PC-3 (cell line): Measurements from ENCODE around the gene MORN3. TPM values are rescaled to one million over a fixed set of nuclear protein-coding genes. Genes with fewer than 3 reads are reported as not detected.

ENCODE experiments used
- ATAC-seq: fragments of 200-7000 bp; cut with Tn5 transposase; 2 replicates; pipeline ENCODE4 v1.9.1; 2020; ENCODE audit warnings: mild to moderate bottlenecking, moderate library complexity
- BruUV-seq: library from RNA; stranded (reverse); fragments of 400-500 nt; replicated peaks from 2 replicates; lab custom pipeline; 2021; lab: Mats Ljungman, UMichigan
- CTCF ChIA-PET: fragments of 300-600 bp; sonication (Branson Sonifier 250); formaldehyde crosslinking; loops from one replicate; lab custom pipeline; 2022; ENCODE audit warnings: antibody characterized with exemption; lab: Charles Lee
- POLR2A ChIA-PET: fragments of 300-600 bp; sonication (Branson Sonifier 250); formaldehyde crosslinking; loops from one replicate; lab custom pipeline; 2022; ENCODE audit warnings: antibody characterized with exemption; ENCODE audit not compliant: unreplicated experiment; lab: Charles Lee
- DNase-seq: peaks from one replicate; pipeline ENCODE4 v3.0.0-alpha.2; 2015
- H2AFZ ChIP-seq: fragments of 300-600 bp; sonication (generic); 2 replicates; pipeline ENCODE4 v1.6.0; 2016; ENCODE audit warnings: antibody characterized with exemption, low read length
- H3F3A ChIP-seq: fragments of 300-600 bp; sonication (generic); one replicate; pipeline ENCODE4 v1.6.0; 2017; ENCODE audit warnings: antibody characterized with exemption, low read length, control low read depth, mild to moderate bottlenecking; ENCODE audit not compliant: unreplicated experiment
- H3K27ac ChIP-seq: fragments of 300-600 bp; sonication (generic); 2 replicates; pipeline ENCODE4 v1.5.1; 2016; ENCODE audit warnings: mild to moderate bottlenecking, low read length
- H3K27me3 ChIP-seq: fragments of 300-600 bp; sonication (generic); 2 replicates; pipeline ENCODE4 v1.6.1; 2016; ENCODE audit warnings: low read length, mixed read lengths
- H3K36me3 ChIP-seq: fragments of 300-600 bp; sonication (generic); 2 replicates; pipeline ENCODE4 v1.6.1; 2016; ENCODE audit warnings: low read depth, mixed run types, low read length, mixed read lengths
- H3K4me1 ChIP-seq: fragments of 300-600 bp; sonication (generic); 2 replicates; pipeline ENCODE4 v1.5.1; 2016; ENCODE audit warnings: low read length; ENCODE audit not compliant: insufficient read depth
- H3K4me2 ChIP-seq: fragments of 300-600 bp; sonication (generic); 2 replicates; pipeline ENCODE4 v1.6.0; 2016; ENCODE audit warnings: low read length
- H3K4me3 ChIP-seq: fragments of 300-600 bp; sonication (generic); 2 replicates; pipeline ENCODE4 v1.5.1; 2016; ENCODE audit warnings: mild to moderate bottlenecking, low read length, mixed read lengths
- H3K79me2 ChIP-seq: fragments of 300-600 bp; sonication (generic); 2 replicates; pipeline ENCODE4 v1.6.1; 2017; ENCODE audit warnings: low read length, mixed read lengths
- H3K9ac ChIP-seq: fragments of 300-600 bp; sonication (generic); 2 replicates; pipeline ENCODE4 v1.6.0; 2016; ENCODE audit warnings: mild to moderate bottlenecking, low read length
- H3K9me2 ChIP-seq: fragments of 300-600 bp; sonication (generic); replicated peaks from 2 replicates; pipeline ENCODE4 v1.6.1; 2016; ENCODE audit warnings: mixed run types, low read length, mixed read lengths
- H3K9me3 ChIP-seq: fragments of 300-600 bp; sonication (generic); 2 replicates; pipeline ENCODE4 v1.6.1; 2016; ENCODE audit warnings: low read length, mixed read lengths
- H4K20me1 ChIP-seq: fragments of 300-600 bp; sonication (generic); 2 replicates; pipeline ENCODE4 v1.6.1; 2016; ENCODE audit warnings: low read length, mixed read lengths
- CTCF ChIP-seq: fragments of 300-600 bp; sonication (generic); conservative IDR thresholded peaks from 2 replicates; pipeline ENCODE4 v1.5.1; 2017; ENCODE audit warnings: antibody characterized with exemption, low read depth, mild to moderate bottlenecking, low read length
- EZH2 ChIP-seq: fragments of 300-600 bp; sonication (generic); IDR thresholded peaks from one replicate; pipeline ENCODE4 v1.6.1; 2017; ENCODE audit warnings: antibody characterized with exemption, mild to moderate bottlenecking, low read length; ENCODE audit not compliant: unreplicated experiment
- EZH2phosphoT487 ChIP-seq: fragments of 300-600 bp; sonication (generic); IDR thresholded peaks from 2 replicates; pipeline ENCODE4 v1.6.1; 2018; ENCODE audit warnings: mild to moderate bottlenecking, antibody characterized with exemption, low read length, borderline replicate concordance
- intact Hi-C: fragments of 100-400 bp; cut with micrococcal nuclease; formaldehyde crosslinking; loops from 2 replicates; pipeline ENCODE4 v1.9.0; 2023
- total RNA-seq: library from RNA; depleted of rRNA; stranded (reverse); fragments of >200 nt; gene quantifications from 2 replicates; pipeline ENCODE4 v1.2.3, GENCODE V29; 2014

MORN3 gene
- total RNA-seq, 1 experiment from 2014 or later: 1.7 TPM

GRCh38 chr12:121626853-121627640 is 42.4 kb downstream of the MORN3 start:
- Histone ChIP-seq H3F3A (no peaks in the 10 kb centered on the region), H3K9ac (peak overlapping the region; percentile 71), H3K79me2 (peaks cover 53% of the 10 kb centered on the region), H3K4me2 (peak overlapping the region; percentile 90), H3K4me1 (peaks cover 34% of the 10 kb centered on the region), H3K27me3 (no peaks in the 10 kb centered on the region), H4K20me1 (no peaks in the 10 kb centered on the region), H3K27ac (peak overlapping the region; percentile 29), H3K9me2 (no peaks in the 10 kb centered on the region), H3K36me3 (0 out of 2 replicates have a peak, but pooled peaks cover 2% of the 10 kb centered on the region), H3K9me3 (no peaks in the 10 kb centered on the region), H2AFZ (peak overlapping the region; percentile 58), H3K4me3 (peak overlapping the region; percentile 79)
- peak; percentile 48 for DNase-seq
- POLR2A ChIA-PET: interaction anchor here (0.6 to 0.8 kb wide), 7 partner anchors 22 to 451 kb away, joined by 3 to 6 read pairs (median 3); partner anchors contain the start of gene MLXIP
- intact Hi-C loops: loop anchor here (2.0 to 5.0 kb wide), 5 partner anchors 46 to 165 kb away; partner anchors contain the start of genes KDM2B and RHOF
- peak; percentile 54 for ATAC-seq
- CTCF ChIA-PET: interaction anchor here (0.5 to 3.2 kb wide), 10 partner anchors 15 to 520 kb away, joined by 3 to 31 read pairs (median 4); no protein-coding TSS in a partner anchor
- TSS peak; percentile 53 for BruUV-seq
- no peak for TF ChIP-seq EZH2
- TF ChIP-seq CTCF: peak; percentile 12; the same call in 1 of the 2 replicates

GRCh38 chr12:121626087-121626852 is 43.2 kb downstream of the MORN3 start, which contains the start of gene ORAI1:
Gene ORAI1 (plus strand): TSS chr12:121626530.
- ChIA-PET POLR2A (interaction anchor here (0.6 to 0.8 kb wide), 5 partner anchors 42 to 452 kb away, joined by 3 to 6 read pairs (median 3); partner anchors contain the start of gene MLXIP), CTCF (interaction anchor here (0.5 to 3.2 kb wide), 6 partner anchors 16 to 74 kb away, joined by 3 to 31 read pairs (median 4); no protein-coding TSS in a partner anchor)
- intact Hi-C loops: loop anchor here (2.0 to 5.0 kb wide), 5 partner anchors 45 to 166 kb away; partner anchors contain the start of genes KDM2B and RHOF
- Histone ChIP-seq H3K9me2 (no peaks in the 10 kb centered on the region), H3K4me3 (peak within 1 kb of the TSS; percentile 79), H3K27me3 (no peaks in the 10 kb centered on the region), H3K4me1 (peaks cover 34% of the 10 kb centered on the region), H4K20me1 (no peaks in the 10 kb centered on the region), H3F3A (no peaks in the 10 kb centered on the region), H3K36me3 (0 out of 2 replicates have a peak, but pooled peaks cover 2% of the 10 kb centered on the region), H3K4me2 (peak within 1 kb of the TSS; percentile 90), H3K9me3 (no peaks in the 10 kb centered on the region), H3K79me2 (peaks cover 45% of the 10 kb centered on the region), H3K27ac (peak within 1 kb of the TSS; percentile 29), H2AFZ (peak within 1 kb of the TSS; percentile 92), H3K9ac (peak within 1 kb of the TSS; percentile 71)
- peak; percentile 99 for DNase-seq
- BruUV-seq: no TSS peak
- no peak for TF ChIP-seq EZH2
- TF ChIP-seq CTCF: no peak
- no peak for TF ChIP-seq EZH2phosphoT487
- ATAC-seq: peak; percentile 70
